ENCODE results near the gene VPS4B.

GRCh38 chr18:63422087-63422863 is at the start of gene VPS4B:
- TF ChIP-seq POLR2A (IDR thresholded peaks at IDR 0.05; ENCODE audit: low read length) (peak; percentile 93), GATA1 (IDR thresholded peaks at IDR 0.05; ENCODE audit: low read depth, low read length) (no peak)

All from erythroblast (primary cell).